ENCODE measurements around the gene SLC18A3.

- no peak for TF ChIP-seq CTCF (IDR thresholded peaks at IDR 0.05)
- no peak for TF ChIP-seq POLR2AphosphoS5 (IDR thresholded peaks at IDR 0.05)
- TF ChIP-seq POLR2A (IDR thresholded peaks at IDR 0.05; ENCODE audit: low read depth): no peak
These were observed 11.5 kb downstream of the SLC18A3 start for GRCh38 chr10:49621561-49621960.

Data from esophagus muscularis mucosa (tissue), 3 donors.